GM20431 (cell line): ENCODE results near the gene ANKRD63.

Experiments
- in situ Hi-C: fragments of 300-500 bp; cut with MseI, MboI; formaldehyde crosslinking; loops from one replicate; pipeline ENCODE4 v1.15.0; 2020; ENCODE audit warnings: low sequenced_read_pairs; ENCODE audit not compliant: unreplicated experiment

The ANKRD63 gene

GRCh38 chr15:40265355-40265754 lies 17.5 kb downstream of the ANKRD63 start:
- in situ Hi-C loops, result loop anchor here (25.0 kb wide), 1 partner anchor 228 kb away; the partner anchor contains the start of gene SRP14

DNA sequence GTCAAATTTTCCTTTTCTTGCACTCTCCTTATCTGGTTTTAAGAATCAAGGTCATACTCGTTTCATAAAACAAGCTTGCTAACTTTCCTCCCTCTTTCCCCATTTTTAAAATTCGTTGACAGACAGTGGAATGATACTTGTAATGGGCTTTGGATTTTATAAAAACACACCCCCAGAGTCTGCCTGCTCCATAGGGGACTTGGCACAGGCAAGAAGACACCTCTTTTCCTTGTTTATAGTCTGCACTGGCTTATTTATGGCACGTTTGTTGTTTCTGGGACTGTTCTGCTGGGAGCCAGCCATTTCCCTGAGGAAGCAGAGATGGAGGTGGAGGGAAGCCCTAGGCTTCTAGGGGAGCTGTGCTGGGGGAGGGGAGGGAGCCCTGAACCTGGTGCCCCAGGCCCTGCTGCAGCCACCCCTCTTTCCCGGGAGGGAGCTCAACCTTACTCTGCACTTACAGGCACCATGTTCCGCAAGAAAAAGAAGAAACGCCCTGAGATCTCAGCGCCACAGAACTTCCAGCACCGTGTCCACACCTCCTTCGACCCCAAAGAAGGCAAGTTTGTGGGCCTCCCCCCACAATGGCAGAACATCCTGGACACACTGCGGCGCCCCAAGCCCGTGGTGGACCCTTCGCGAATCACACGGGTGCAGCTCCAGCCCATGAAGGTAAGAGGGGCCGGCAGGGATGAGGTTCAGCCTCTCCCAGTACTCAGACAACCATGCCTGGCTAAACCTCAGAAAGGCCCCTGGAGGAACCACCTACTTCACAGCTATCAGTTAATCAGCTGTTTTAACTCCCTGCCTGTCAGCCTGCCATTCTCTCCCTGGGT lies 18.3 kb downstream of the ANKRD63 start:
- in situ Hi-C loops, result loop anchor here (25.0 kb wide), 1 partner anchor 227 kb away; the partner anchor contains the start of gene SRP14

DNA sequence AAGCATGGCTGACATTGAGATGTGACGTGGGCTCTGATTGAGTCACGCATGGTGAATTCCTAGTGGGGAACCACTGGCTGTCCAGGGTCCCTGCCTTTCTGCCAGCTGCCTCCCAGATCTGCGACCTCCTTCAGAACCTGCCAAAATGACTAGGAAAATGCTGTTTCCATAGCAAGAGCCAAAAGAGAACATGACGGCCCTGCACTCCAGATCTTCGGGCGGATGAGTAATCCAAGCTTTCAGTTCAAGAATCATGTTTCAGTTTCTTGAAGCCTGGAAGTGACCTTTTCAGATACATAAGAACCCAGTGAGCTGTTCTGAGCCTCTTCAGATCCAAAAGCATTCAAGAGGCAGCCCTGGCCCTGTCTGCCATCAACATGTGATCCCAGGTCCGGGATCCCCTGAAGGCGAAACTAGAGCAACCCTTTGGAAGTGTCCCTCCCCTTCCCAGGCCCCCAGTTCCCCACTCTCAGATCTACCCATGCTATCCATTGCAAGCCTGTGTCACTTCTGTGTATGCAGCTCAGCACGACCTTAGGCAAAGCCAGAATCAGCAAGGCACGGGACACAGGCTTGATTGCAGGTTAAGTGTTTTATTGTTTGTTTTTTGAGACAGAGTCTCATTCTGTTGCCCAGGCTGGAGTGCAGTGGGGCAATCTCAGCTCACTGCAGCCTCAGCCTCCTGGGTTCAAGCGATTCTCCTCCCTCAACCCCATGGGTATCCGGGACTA lies 19.7 kb downstream of the ANKRD63 start:
- in situ Hi-C loops, result loop anchor here (25.0 kb wide), 1 partner anchor 226 kb away; the partner anchor contains the start of gene SRP14

- in situ Hi-C loops, result loop anchor here (25.0 kb wide), 1 partner anchor 222 kb away; the partner anchor contains the start of gene SRP14
Observed at GRCh38 chr15:40259021-40259420, 23.8 kb downstream of the ANKRD63 start.

- in situ Hi-C loops, result loop anchor here (25.0 kb wide), 1 partner anchor 221 kb away; the partner anchor contains the start of gene SRP14
Observed at GRCh38 chr15:40258544-40258943, 24.3 kb downstream of the ANKRD63 start.

DNA sequence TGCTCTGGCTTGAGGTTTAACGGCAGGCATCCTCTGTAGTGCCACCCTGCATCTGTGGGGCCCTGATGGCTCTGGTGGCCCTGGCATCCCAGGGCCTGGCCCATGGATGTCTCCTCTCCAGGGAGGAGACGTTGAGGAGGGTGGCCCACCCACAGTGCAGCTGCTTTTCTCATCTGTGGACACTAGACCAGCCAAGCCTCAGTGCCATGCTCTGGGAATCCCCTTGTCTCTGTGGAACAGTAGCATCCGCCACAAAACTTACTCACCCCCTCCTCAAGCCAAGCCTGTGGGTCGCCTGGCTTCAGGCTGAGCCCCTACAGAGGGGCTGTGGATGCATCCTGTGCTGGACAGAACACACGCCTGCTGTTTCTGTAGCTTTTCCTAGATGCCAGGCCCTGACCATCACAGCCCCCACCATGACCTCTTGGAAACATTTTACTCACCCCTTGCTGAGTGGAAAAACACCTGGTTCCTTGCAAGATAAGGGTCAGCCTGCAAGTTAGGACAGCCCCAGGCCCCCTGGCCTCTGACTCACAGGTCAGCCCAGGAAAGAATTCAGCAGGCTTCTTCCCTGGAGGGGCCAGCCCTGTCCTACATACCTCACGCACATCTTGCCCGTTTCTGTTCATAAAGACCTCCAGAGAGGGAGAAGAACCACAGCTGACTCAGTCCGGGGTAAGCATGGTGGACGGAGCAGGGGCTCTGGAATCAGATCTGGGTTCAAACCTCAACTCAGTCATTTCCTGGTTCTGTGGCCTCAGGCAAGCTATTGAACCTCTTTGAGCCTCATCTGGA lies 25.0 kb downstream of the ANKRD63 start:
- in situ Hi-C loops, result loop anchor here (25.0 kb wide), 1 partner anchor 221 kb away; the partner anchor contains the start of gene SRP14

- in situ Hi-C loops, result loop anchor here (25.0 kb wide), 1 partner anchor 219 kb away; the partner anchor contains the start of gene SRP14
Observed at GRCh38 chr15:40256638-40257235, 26.1 kb downstream of the ANKRD63 start.

DNA sequence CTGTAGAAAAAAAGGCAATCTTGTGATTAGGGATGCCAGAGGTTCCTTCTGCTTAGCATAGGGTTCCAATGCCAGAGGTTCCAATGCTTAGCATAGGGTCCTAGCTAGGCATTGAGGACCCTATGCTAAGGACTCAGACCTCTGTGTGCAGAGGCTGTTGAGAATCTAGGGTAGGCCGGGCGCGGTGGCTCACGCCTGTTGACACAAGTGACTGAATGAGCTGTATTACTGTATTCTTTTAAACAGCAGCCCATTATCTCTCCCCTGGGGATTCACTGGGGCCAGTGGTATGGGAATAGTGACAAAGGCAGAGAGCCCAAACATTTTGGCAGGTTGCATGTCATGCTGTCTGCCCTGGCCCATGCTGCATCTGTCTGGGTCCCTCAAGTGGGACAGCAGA lies 27.8 kb downstream of the ANKRD63 start:
- in situ Hi-C loops, result loop anchor here (25.0 kb wide), 1 partner anchor 218 kb away; the partner anchor contains the start of gene SRP14

- in situ Hi-C loops, result loop anchor here (25.0 kb wide), 1 partner anchor 217 kb away; the partner anchor contains the start of gene SRP14
Observed at GRCh38 chr15:40254452-40254851, 28.4 kb downstream of the ANKRD63 start.

GRCh38 chr15:40253167-40253790 lies 29.6 kb downstream of the ANKRD63 start:
- in situ Hi-C loops, result loop anchor here (25.0 kb wide), 1 partner anchor 216 kb away; the partner anchor contains the start of gene SRP14

DNA sequence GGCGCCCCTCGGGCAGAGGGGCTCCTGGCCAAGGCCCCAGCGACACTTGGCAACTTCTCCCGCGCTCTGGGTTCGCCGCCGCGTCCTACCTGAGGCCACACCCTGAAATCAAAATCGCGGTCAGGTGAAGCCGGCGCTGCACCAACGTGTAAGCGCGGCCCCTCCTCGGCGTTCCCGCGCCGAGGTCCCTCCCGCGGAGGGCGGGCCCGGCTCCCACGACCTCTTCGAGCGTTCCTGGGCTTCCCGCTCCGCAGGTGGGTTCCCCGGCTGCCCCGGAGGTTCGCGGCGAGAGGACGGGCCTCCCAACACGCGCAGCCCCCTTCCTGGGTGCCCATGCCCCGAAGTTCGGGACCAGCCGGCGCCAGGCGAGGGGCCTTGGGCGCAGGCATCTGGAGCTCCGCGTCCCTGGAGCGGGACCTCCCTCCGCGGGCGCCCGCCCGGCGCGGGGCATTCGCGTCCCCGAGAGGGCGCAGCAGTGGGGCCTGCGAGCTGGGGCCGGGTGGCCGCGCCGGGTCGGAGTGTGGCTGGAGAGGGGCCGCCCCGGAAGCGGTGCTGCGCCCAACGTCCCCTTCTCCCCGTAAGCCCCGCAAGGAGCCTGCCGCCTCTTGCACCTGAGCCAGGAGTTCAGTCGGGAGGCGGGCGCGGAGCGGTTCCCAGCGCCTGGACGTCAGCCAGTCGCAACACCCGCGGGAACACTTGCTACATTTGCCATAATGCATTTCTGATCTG lies 30.3 kb downstream of the ANKRD63 start:
- in situ Hi-C loops, result loop anchor here (25.0 kb wide), 1 partner anchor 215 kb away; the partner anchor contains the start of gene SRP14

- in situ Hi-C loops, result loop anchor here (25.0 kb wide), 1 partner anchor 215 kb away; the partner anchor contains the start of gene SRP14
Observed at GRCh38 chr15:40252141-40252437, 30.8 kb downstream of the ANKRD63 start.

DNA sequence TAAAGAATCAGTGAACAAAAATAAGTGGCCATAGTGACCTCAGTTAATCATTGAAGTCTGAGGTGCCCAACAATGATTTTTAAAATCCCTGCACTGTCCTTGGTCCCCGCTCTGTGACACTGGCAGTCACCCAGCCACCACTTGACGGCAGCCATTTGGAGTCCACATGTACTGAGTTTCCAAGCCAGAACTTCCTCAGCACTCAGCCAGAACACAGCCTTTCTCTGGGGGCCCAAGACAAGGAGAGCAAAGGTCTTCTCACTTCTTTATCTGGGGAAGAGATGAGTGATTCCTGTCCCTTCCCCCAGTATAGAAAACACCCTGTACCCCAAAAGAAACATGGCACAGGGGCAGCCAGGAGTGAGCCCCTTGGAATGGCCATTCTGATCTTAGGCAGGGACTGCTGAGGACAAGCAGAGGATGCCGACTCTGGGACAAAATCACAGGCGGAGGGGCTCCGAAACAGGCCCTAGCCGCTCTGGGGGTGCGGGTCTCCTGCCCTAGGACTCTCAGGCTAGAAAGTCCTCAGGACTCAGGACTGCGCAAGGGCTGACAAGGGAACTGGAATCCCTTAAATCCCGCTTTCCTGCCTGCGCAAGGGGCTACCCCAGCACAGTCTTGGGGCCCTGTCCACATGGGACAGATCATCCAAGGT lies 31.3 kb downstream of the ANKRD63 start:
- in situ Hi-C loops, result loop anchor here (25.0 kb wide), 1 partner anchor 214 kb away; the partner anchor contains the start of gene SRP14

DNA sequence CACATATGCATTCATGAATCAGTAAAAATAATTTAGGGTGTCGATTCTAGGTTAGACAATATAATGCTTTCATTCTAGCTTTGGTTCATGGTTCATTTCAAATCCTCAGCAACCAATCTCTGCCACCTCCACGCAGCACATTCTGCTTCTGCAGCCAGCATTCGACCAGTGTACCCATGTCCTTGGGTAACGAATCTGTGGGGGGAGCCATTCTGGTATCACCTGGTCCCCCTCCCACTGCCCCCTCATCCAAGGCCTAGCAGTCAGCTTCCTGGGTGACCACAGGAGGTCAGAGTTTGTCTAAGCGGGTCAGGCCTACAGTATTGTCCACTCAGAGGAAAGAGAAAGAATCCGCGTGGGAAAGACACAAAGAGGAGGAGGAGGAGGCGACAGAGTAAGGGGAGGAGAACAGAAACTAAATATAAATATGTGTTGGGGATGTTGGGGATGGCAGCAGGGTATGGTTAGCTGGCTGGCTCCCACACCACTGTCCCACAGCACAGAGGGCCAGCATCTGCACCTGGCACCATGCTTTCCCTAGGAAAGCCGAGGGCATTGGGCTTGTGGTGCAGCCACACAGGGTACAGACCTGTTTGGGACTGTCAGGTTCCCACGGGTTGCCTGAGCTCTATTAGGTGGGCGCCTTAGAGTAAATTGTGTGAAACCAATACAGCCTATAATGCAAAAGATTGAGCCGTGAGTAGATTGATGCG lies 31.9 kb downstream of the ANKRD63 start:
- in situ Hi-C loops, result loop anchor here (25.0 kb wide), 1 partner anchor 214 kb away; the partner anchor contains the start of gene SRP14

GRCh38 chr15:40250304-40250656 lies 32.6 kb downstream of the ANKRD63 start:
- in situ Hi-C loops, result loop anchor here (25.0 kb wide), 1 partner anchor 213 kb away; the partner anchor contains the start of gene SRP14

DNA sequence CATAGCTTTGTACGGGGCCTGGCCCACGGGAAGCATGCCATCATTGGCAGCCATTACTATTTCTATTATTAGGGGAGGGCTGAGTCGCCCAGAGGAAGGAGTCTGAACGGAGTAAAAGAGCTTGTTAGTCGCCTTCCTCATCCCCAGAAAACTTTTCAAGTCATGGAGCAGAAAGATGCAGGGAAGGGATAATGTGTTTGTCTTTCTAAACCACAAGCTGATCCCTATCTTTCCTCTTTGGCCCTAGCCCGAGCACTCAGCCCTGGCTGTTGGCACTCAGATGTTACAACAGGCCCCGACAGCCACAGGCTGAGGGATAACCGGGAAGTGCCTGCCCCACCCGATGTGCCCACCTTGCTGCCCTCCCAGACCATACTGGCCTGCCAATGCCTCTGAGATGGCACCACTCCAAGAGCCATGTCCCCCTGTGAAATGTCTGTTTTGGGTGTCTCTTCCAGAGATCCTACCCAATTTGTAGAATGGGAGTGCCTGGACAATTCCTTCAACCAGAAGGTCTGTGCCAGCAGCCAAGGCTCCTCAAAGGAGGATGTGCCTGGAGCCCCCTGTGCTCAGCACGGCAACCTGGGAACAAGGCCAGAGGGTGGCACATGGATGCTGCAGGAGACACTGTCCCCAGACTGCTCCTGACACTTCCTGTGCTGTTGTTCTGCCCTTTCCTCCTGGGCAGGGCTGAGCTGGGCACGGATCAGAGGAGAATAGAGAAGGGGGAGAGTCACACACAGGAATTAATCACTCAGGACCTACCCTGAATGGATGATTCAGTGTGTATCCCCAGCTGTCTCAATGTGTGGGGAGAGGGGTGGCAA lies 33.2 kb downstream of the ANKRD63 start:
- in situ Hi-C loops, result loop anchor here (25.0 kb wide), 1 partner anchor 212 kb away; the partner anchor contains the start of gene SRP14
